Skeletal muscle tissue (tissue), 5 donors: ENCODE data around the gene TAF11L2. TPM values are rescaled to one million over a fixed set of nuclear protein-coding genes. Genes with fewer than 3 reads are reported as not detected.
"Not testable (repeated sequence)": the region's sequence is repeated elsewhere in the genome, so short reads cannot be mapped to it uniquely, and the experiment has no call there.

Experiments used
- H3K27ac ChIP-seq: one replicate; pipeline ENCODE4 v1.7.0; 2013; ENCODE audit warnings: mild to moderate bottlenecking, low read depth, low read length, inconsistent platforms
- H3K27me3 ChIP-seq, 3 donors: one replicate each; pipeline ENCODE4 v1.7.0; 2013; ENCODE audit warnings: low read length in 3 of 3; ENCODE audit not compliant: control insufficient read depth in 3 of 3, insufficient read depth in 3 of 3
- H3K36me3 ChIP-seq, 3 donors: one replicate each; pipeline ENCODE4 v1.7.0; 2013; ENCODE audit warnings: low read length in 3 of 3; ENCODE audit not compliant: control insufficient read depth in 3 of 3, insufficient read depth in 3 of 3
- H3K4me1 ChIP-seq, 3 donors: one replicate each; pipeline ENCODE4 v1.7.0; 2013; ENCODE audit warnings: low read length in 3 of 3, mild to moderate bottlenecking in 3 of 3; ENCODE audit not compliant: control insufficient read depth in 3 of 3, insufficient read depth in 3 of 3
- H3K4me3 ChIP-seq, 3 donors: one replicate each; pipeline ENCODE4 v1.7.0; 2013; ENCODE audit warnings: low read length in 3 of 3
- H3K9ac ChIP-seq, 3 donors: one replicate each; pipeline ENCODE4 v1.7.0; 2013; ENCODE audit warnings: low read length in 3 of 3, mild to moderate bottlenecking in 3 of 3, moderate library complexity in 2 of 3, low read depth in 1 of 3
- H3K9me3 ChIP-seq, 3 donors: one replicate each; pipeline ENCODE4 v1.7.0; 2013; ENCODE audit warnings: low read length in 3 of 3; ENCODE audit not compliant: control insufficient read depth in 3 of 3
- small RNA-seq: library from RNA; depleted of rRNA; stranded (forward); fragments of <200 nt; gene quantifications from one replicate; pipeline ENCODE3, GENCODE V24; 2014
- total RNA-seq: library from RNA; depleted of rRNA; stranded (reverse); fragments of >200 nt; gene quantifications from one replicate; pipeline ENCODE4 v1.2.3, GENCODE V29; 2014
- donor health status: Osteomylitis.

TAF11L2 gene
- total RNA-seq, 1 donor from 2014 or later = not detected

GRCh38 chr5:17519508-17519907 is 21.5 kb downstream of the TAF11L2 start:
- H3K27ac ChIP-seq, H3K36me3 ChIP-seq, H3K4me1 ChIP-seq, H3K27me3 ChIP-seq, H3K9ac ChIP-seq, H3K9me3 ChIP-seq, H3K4me3 ChIP-seq: not testable (repeated sequence)

GRCh38 chr5:17521501-17521900 is 23.5 kb downstream of the TAF11L2 start, which contains the start of gene TAF11L4:
Gene TAF11L4 (plus strand): TSS chr5:17521801.
- H3K9ac ChIP-seq, H3K9me3 ChIP-seq: not testable (repeated sequence)

DNA sequence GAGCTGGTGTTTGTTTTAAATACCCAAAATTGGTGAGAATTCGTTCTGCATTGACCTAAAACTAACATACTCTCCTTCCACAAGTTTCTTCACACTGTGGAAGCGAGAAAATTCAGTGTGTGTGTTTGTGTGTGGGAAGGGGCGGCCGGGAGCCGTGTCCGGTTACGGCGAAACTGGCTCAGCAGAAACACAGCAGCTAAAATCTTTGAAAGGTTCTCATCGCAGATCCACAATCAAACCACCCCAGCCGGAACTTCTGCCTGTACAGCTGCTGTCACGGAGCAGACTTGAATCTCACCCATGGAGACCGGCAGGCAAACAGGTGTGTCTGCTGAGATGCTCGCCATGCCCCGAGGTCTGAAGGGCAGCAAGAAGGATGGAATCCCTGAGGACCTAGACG is 26.9 kb downstream of the TAF11L2 start, which contains the start of gene TAF11L5:
TSS of gene TAF11L5 (plus strand) at position 301 of the 400 bp plus-strand sequence.
- not testable (repeated sequence) for H3K36me3 ChIP-seq, H3K9me3 ChIP-seq, H3K4me3 ChIP-seq, H3K27me3 ChIP-seq, H3K9ac ChIP-seq, H3K27ac ChIP-seq, H3K4me1 ChIP-seq

More at GRCh38 chr5:17521501-17521900, 23.5 kb downstream of the TAF11L2 start, which contains the start of gene TAF11L4:
- H3K27me3 ChIP-seq, H3K4me3 ChIP-seq, H3K4me1 ChIP-seq, H3K36me3 ChIP-seq, H3K27ac ChIP-seq: not testable (repeated sequence)

DNA sequence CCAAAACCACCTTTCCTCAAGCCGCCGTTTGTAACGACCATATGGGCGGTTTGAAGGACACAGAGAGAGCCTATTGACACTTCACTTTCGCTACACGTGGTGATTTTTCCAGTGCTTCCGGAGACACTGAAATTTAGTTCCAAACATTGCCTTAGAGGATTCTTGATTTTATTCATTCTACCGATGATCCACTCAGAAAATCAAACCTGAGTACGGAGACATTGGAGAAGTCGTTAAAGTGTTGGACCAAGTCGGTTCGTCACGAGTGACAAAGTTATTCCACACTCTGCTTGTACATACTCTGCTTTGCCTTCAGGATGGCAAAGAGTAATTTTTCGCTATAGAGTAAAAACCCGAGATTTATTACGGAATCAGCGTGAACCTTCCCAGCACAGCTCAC is 28.5 kb downstream of the TAF11L2 start:
- H3K27me3 ChIP-seq, H3K4me3 ChIP-seq, H3K9ac ChIP-seq, H3K27ac ChIP-seq, H3K9me3 ChIP-seq, H3K4me1 ChIP-seq, H3K36me3 ChIP-seq: not testable (repeated sequence)

GRCh38 chr5:17528369-17528768 is 30.3 kb downstream of the TAF11L2 start, which contains the start of gene TAF11L6:
Gene TAF11L6 (plus strand): TSS chr5:17528669.
- not testable (repeated sequence) for H3K27me3 ChIP-seq, H3K36me3 ChIP-seq, H3K4me1 ChIP-seq, H3K9ac ChIP-seq, H3K4me3 ChIP-seq, H3K9me3 ChIP-seq, H3K27ac ChIP-seq

Small RNAs within 50 kb of the gene (small RNA-seq; reads per million reads assigned to genes)
- not detected for gene AC106774.3

Other genes starting within 250 kb of the TAF11L2 start
- gene TAF11L3, start 20.1 kb downstream of the TAF11L2 start, total RNA-seq = not detected
- gene TAF11L4, start 23.6 kb downstream of the TAF11L2 start, total RNA-seq = not detected
- not detected for gene TAF11L5, start 27.0 kb downstream of the TAF11L2 start, total RNA-seq
- gene TAF11L6, start 30.4 kb downstream of the TAF11L2 start, total RNA-seq = not detected
- not detected for gene TAF11L7, start 87.5 kb downstream of the TAF11L2 start, total RNA-seq
- not detected for gene TAF11L8, start 92.7 kb downstream of the TAF11L2 start, total RNA-seq
- gene TAF11L9, start 96.2 kb downstream of the TAF11L2 start, total RNA-seq = not detected
- gene TAF11L10, start 99.6 kb downstream of the TAF11L2 start, total RNA-seq = not detected
- not detected for gene TAF11L11, start 106.0 kb downstream of the TAF11L2 start, total RNA-seq
- not detected for gene TAF11L12, start 112.2 kb downstream of the TAF11L2 start, total RNA-seq
- not detected for gene TAF11L13, start 133.9 kb downstream of the TAF11L2 start, total RNA-seq
- not detected for gene TAF11L14, start 136.2 kb downstream of the TAF11L2 start, total RNA-seq